Stimulated activated CD4-positive, alpha-beta T cell treated with anti-CD3 and anti-CD28 coated beads, Interleukin-1b, Interleukin-23, amount 100 ng/mL, for 1 hour (primary cell): ENCODE measurements around the gene NUDT19.
"Not testable (repeated sequence)": the region's sequence is repeated elsewhere in the genome, so short reads cannot be mapped to it uniquely, and the experiment has no call there.

ENCODE experiments used
- DNase-seq, 2 donors: peaks; one replicate each; pipeline ENCODE4 v3.0.0-alpha.2; 2020; ENCODE audit warnings: low read depth in 2 of 2

Gene NUDT19

DNA sequence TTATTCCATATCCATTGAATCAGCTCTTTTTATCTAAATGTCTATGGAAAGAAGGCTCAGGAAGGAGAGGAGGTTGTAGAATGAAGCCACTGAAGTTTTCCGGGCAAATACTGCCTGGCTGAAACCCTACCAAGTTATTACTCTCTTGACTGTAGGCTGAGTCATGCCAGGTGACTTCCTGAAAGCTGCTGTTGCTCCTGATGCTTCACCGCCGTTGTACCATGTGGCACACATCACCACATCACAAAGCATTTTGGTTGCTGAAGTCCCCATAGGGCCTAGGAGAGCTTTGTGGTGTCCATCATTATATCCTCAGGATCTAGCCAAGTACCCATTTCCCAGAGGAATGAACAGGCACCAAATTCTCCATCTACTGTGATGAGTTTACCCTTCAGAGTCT lies 16.8 kb downstream of the NUDT19 start:
- DNase-seq: no peak

DNA sequence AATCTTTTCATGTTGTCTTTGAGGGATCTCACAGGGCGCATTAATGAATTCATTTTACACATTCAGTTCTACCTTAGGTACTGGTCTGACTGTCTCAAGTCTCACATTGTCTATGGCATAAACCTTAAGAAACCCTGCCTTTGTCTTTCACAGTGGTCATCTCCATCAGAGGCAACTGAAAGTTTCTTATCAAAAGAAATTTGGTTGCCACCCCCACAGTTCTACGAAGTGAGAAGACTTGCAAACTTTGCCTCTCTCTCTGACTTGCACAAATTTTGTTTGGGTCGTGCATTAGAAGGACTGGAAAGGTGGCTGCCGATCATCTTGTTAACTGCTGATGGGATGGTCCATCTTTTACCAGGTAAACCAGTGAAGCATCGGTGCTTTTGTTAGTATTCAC lies 17.4 kb downstream of the NUDT19 start:
- DNase-seq: no peak

DNA sequence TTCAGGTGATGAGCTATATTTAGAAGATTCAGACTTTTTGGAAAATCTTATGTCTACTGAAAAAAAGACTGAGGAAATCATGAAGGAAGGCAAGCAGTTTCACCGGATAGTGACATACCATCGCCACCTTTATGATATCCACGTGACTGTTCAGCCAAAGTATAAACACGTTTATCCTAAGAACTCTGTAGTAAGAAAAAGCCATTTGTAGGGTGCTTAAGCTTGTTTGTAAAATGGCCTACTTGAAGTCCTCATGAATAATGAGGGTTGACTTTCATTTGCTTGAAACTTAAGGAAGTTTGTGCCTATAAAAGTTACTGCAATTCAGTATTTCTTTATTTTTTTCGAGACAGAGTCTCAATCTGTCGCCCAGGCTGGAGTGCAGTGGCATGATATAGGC lies 20.1 kb downstream of the NUDT19 start:
- DNase-seq: no peak

DNA sequence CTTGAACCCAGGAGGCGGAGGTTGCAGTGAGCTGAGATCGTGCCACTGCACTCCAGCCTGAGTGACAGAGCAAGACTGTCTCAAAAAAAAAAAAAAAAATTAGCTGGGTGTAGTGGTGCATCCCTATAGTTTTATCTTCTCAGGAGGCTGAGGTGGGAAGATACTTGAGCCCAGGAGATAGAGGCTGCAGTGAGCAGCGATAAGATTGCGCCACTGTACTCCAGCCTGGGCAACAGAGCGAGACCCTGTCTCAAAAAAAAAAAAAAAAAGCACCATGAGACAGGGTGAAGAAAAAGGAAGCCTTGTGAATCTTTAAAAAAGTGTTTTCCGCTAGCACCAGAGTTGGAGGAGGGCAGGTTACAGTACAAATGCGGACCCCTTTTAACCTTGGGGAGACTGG lies 24.6 kb downstream of the NUDT19 start:
- DNase-seq: not testable (repeated sequence)

DNA sequence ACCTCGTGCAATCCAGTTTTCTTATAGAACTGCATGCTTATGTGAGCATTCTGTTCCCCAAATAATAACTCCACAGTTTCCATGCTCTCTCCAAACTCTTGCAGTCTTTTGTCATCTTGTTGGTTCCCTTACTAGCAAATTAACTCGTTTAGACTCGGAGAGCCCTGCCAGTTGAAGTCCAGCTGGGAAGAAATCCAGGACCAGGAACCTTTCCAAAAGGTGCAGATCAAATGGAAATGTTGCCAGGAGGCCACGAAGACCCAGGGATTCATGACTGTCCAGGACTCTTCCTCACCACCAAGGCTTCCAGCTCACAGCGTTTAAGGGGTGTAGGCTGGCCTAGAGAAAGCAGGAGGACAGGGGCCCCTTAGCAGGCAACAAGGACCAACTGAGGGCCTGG lies 25.9 kb downstream of the NUDT19 start:
- no peak for DNase-seq

DNA sequence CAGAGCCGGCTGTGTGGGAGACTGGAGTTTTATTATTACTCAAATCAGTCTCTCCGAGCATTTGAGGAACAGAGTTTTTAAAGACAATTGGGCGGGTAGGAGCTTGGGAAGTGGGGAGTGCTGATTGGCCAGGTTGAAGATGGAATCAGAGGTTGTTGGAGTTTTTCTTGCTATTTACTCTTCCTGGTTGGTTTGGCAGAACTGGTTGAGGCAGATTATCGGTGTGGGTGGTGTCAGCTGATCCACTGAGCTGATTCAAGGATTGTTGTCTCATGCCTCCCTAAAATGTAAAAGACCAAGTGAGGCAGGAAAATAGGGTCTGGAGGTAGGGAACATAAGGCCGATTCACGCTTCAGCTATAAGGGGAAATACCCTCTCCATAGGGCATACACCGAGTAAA lies 26.7 kb downstream of the NUDT19 start:
- no peak for DNase-seq

DNA sequence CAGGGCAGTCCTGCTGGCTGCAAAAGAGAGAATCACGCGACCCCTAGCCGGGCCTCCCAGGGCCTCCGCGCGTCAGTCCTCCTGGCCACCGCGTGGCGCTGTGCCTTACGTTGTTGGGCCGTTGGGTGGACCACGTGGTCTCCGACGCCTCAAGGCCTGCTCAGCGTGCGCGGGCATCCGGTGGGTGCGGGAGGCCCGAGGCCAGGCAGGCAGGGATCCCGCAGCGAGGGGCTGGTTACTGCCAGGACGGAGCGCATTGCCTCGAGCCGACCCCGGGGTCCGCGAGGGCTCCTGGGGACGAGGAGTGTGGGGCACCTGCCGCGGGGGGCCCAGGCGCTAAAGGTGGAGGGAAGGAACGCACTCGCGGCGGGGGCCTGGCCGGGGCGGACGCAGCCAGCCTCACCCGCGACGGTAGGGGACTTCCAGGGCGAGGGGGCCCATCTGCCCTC lies 28.0 kb downstream of the NUDT19 start, which contains the start of gene TDRD12:
Gene TDRD12, plus strand, starts transcription at position 157 of the 449 bp plus-strand sequence. CDS start 306 bp downstream, outside the sequence.
- DNase-seq: no peak

DNA sequence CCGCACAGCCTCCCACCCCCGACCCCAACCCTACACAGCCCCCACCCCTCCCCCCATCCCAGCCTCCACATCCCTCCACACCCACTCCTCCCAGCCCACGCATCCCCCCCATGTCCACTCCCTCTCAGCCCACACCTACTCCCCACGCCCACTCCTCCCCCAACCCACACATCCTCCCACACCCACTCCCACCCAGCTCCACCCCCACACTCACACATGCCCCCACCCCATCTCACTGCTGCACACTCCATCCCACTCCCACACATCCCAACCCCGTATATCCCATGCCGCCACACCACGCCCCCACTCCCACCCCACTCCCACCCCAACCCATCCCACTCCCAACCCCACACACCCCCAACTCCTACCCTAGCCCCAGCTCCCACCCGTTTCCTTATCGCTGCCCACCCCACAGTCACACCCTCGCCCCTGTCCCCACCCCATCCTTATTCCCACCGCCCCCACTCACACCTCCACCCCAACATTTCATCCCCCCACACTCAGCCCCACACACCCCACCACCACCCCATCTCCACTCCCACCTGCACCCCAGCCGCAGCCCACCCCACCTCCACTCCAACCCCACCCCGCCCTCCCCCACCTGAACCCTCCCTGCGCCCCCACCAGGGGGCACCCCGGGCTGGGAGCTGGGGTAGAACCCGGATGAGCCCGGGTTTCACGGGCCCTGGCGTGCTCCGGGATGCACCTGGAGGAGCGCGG lies 28.8 kb downstream of the NUDT19 start:
- no peak for DNase-seq

DNA sequence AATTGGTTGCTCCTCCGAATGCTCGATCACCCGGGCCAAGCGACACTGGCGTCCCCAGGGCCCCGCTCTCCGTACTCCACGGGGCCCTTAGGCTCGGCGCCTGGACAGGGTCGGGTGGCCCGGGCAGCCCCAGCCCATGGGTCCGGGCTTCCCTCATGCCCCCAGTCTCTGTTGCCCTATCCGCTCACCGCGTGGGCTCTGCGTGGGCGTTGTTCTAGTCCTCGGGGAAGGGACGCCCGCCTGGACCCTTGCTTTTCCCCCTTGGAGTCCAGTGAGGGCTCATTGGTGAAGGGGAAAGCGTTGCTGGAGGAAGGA lies 29.3 kb downstream of the NUDT19 start:
- no peak for DNase-seq

DNA sequence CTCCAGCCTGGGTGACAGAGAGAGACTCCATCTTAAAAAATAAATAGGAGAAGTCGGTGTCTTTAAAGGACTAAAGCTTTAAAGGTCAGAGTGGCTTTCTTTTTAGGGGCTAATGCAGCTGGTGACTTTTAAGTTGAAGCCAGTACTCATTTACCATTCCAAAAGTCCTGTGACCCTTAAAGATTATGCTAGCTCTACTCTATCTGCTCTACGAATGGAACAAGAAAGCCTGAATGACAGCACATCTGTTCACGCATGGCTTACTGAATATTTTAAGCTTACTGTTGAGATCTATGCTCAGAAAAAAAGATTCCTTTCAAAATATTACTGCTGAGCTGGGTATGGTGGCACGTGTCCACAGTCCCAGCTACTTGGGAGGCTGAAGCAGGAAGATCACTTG lies 44.3 kb downstream of the NUDT19 start:
- DNase-seq: no peak

DNA sequence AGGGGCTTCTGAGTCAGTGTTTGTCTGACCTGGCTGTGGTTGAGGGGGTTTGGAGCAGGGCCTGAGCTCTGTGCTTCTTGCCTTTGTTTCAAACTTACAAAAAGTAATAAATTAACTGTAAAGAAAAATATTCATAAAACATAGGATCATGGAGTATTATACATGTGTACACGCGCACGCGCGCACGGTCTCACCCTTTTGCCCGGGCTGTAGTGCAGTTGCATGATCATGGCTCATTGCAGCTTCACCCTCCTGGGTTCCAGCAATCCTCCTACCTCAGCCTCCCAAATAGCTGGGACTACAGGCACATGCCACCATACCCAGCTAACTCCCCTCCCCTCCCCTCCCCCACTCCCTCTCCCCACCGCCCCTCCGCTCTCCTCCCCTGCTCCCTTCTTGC lies 51.4 kb downstream of the NUDT19 start:
- DNase-seq: no peak

DNA sequence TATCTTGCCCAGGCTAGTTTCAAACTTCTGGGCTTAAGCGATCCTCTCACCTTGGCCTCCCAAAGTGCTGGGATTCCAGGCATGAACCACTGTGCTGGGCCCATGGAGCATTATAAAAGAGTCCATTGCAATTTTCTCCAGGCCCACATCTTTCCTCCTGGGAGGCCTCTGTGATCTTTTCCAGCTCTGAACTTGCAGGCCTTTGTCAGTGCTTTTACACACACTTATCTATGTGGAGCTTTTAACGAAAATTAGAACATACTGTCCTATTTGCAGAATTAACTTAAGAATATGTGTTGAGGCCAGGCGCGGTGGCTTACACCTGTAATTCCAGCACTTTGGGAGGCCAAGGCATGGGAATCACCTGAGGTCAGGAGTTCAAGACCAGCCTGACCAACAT lies 51.8 kb downstream of the NUDT19 start:
- no peak for DNase-seq

DNA sequence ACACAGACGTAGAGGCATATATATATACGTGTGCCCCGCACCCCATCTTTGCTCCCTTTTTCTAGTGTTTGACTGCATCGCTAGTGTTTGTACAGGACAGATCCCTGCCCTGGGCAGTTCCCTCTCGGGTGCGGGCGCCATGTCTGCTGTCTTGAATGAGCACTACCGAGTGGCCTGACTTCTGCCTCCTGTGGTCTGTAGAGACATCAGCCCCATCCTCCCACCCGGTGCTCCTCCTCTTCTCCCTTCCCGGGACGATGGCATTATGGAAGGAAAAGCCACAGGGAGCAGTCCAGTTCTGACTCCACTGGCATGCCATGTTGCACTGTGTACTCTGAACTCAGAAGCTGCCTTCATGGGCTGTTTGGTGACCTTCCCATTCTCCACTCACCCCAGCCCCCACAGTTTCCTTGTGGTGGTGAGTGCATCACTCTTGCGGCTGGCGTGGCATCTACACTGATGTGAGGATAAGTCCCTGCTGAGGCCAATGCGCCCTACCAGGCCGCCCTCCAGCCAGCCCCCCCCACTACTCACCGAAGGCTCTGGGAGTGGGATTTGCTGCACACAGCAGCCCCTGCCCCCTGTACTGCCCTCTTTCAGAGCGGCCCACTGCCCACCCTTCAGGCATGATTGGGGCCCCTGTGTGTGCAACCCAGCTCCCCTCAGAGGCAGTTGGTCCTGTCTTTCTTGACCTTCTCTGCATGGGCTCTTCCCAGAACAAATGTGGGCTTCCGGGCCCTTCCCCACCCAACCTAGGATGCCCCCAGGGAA lies 53.1 kb downstream of the NUDT19 start:
- no peak for DNase-seq

DNA sequence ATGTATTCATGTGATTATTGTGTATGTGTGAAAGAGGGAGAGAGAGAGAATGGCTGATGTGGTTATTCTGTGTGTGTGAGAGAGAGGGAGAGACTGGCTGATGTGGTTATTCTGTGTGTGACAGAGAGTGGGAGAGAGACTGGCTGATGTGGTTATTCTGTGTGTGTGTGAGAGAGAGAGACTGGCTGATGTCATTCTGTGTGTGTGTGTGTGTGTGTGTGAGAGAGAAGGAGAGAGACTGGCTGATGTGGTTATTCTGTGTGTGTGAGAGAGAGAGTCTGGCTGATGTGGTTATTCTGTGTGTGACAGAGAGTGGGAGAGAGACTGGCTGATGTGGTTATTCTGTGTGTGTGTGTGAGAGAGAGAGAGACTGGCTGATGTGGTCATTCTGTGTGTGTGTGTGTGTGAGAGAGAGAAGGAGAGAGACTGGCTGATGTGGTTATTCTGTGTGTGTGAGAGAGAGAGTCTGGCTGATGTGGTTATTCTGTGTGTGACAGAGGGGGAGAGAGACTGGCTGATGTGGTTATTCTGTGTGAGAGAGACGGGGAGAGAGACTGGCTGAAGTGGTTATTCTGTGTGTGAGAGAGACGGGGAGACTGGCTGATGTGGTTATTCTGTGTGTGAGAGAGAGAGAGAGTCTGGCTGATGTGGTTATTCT lies 54.1 kb downstream of the NUDT19 start:
- DNase-seq: not testable (repeated sequence)

DNA sequence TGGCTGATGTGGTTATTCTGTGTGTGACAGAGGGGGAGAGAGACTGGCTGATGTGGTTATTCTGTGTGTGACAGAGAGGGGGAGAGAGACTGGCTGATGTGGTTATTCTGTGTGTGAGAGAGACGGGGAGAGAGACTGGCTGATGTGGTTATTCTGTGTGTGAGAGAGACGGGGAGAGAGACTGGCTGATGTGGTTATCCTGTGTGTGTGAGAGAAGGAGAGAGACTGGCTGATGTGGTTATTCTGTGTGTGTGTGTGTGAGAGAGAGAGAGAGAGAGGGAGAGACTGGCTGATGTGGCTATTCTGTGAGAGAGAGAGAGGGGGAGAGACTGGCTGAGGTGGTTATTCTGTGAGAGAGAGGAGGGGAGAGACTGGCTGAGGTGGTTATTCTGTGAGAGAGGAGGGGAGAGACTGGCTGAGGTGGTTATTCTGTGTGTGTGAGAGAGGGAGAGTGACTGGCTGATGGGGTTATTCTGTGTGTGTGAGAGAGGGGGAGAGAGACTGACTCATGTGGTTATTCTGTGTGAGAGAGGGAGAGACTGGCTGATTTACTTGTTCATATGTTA lies 55.1 kb downstream of the NUDT19 start:
- DNase-seq: not testable (repeated sequence)

DNA sequence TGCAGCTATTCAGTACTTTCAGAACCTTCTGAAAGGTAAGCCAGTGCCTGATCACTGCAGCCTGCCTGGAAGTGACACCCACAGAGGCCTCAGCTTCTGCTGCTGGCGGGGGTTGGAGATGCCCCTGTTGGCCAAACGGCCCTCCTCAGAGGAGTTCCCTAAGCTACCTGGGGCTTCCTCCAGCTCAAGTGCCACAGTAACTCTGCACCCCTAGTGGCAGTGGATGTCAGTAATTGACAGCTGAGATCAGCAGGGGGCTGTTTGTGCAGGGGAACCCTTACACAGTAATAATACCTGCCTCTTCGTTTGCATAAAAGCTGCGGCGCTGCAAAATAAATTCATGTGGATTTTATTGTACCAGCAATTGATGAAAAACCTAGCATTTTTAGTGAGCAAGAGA lies 56.9 kb downstream of the NUDT19 start:
- DNase-seq: no peak

DNA sequence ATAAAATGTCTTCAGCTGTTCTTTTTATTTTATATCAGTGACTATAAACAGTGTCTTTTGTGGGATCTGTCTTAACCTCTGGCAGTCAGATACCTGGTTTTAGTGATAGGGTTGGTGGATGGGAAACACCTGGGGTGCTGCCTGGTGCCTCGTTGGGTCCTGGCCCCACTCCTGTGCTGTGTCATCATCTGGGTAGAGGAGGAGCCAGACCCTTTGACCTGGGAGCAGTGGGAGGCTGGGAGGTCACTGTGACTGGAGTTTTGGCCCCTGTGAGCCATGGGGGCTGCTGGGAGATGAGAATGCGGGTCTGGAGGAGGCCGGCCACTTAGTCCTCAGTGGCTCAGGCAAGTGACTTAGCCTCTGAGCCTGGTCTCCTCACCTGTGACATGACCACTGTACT lies 57.3 kb downstream of the NUDT19 start:
- DNase-seq: no peak

DNA sequence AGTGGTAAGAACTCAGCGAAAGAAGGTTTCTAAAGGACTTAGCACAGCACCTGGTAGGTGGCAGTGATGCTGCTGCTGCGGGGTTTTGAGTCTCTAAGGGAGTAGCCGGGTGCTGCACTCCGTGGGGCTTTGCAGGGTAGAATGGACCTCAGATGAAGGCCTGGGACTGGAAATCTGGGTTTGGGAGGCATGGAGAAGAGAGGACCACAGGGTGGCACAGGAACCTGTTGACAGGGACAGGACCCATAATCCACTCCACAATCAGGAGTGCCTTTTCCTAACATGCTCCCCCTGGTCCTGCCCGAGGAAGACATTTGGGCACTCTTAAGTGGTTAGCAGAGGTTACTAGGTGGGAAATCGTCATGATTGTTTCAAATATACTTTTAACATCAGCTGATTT lies 57.7 kb downstream of the NUDT19 start:
- no peak for DNase-seq

DNA sequence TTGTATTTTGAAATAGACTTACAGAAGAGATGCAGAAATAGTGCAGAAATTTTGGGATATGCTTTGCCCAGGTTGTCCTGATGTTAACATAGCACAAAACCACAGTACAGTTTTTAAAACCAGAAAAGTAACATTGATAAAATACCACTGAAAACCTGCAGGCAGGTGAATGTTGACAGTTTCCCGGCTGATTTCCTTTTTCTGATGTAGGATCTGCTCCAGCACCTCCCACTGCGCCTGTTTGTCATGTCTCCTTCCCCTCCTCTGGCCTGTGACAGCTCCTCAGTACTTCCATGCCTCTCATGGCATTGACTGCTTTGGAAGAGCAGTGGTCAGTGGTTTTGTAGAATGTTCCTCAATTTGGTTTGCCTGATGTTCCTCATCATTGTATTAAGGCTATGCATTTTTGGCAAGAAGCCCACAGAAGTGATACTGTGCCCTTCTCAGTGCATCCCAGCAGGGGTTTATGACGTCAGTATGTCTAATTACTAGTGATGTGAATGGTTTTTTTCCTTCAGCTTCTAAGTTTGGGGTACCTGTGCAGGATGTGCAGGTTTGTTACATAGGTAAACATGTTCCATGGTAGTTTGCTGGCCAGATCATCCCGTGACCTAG lies 58.9 kb downstream of the NUDT19 start:
- DNase-seq: no peak

DNA sequence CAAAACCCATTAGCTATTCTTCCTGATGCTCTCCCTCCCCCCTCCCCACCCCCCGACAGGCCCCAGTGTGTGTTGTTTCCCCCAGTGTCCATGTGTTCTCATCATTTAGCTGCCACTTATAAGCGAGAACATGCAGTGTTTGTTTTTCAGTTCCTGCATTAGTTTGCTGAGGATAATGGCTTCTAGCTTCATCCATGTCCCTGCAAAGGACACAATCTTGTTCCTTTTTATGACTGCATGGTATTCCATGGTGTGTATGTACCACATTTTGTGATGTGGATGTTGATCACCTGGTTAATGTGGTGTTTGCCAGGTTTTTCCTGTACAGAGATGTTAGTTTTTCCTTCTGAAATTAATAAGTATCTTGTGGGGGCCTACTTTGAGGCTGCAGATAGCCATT lies 59.4 kb downstream of the NUDT19 start:
- DNase-seq: no peak

DNA sequence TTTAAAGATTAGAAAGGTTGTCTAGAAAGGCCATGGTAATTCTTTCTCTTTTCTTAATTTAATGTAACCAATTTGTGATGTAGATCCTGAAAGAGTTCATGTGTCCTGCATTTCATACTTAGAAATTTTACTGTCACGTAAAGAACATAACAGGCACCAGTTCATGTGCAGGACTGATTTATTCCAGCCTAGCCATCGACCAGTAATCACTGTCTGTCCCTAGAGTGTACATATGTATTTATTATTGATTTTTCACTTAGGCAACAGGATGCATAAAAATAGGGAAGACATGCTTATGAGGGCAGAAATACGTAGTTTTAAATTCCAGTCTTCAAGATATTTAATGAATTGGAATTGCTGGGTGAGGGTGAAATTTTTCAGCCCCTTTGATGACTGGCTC lies 65.6 kb downstream of the NUDT19 start:
- no peak for DNase-seq
